ENCODE results near the gene TNS1.

DNA sequence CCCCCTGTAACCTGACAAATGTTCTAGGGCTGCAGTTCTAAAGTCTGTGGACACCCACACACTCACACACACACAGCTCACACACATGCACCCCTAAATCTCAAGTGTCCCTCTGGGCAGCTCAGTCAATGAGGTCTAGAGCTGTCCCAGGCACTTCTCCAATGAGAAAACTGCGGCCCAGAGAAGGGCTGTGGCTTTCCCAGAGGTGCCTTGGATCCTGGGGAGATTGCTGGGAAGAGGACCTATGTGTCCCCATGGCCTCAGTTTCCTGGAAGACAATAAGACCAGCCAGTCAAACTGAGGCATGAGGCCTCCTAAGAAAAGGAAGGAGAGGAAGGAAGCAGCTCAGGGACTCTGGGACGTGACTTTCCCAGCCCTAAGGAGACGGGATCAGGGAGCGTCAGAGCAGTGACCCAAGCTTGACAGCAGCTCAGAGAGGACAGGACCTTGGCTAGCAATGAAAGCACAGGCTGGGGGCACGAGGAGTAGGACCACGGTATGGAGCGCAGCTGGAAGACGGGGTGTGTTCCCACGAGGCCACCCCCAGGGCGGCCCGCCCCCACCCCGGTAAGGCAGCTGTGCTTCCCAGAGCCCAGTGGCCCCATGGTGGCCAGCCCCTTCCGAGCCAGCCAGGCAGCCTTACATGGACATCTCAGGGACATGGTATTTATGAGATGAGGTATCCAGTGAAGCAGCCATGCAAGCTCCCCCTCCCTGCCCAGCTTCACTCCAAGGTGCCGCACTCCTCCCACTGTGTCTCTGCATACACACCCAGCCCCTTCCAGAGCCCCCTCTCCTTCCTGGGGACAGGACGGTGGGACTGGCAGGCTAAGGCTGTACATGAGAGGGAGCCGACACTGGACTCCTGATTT lies 46.0 kb downstream of the TNS1 start:
- TF ChIP-seq, protein P1, sequence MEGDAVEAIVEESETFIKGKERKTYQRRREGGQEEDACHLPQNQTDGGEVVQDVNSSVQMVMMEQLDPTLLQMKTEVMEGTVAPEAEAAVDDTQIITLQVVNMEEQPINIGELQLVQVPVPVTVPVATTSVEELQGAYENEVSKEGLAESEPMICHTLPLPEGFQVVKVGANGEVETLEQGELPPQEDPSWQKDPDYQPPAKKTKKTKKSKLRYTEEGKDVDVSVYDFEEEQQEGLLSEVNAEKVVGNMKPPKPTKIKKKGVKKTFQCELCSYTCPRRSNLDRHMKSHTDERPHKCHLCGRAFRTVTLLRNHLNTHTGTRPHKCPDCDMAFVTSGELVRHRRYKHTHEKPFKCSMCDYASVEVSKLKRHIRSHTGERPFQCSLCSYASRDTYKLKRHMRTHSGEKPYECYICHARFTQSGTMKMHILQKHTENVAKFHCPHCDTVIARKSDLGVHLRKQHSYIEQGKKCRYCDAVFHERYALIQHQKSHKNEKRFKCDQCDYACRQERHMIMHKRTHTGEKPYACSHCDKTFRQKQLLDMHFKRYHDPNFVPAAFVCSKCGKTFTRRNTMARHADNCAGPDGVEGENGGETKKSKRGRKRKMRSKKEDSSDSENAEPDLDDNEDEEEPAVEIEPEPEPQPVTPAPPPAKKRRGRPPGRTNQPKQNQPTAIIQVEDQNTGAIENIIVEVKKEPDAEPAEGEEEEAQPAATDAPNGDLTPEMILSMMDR (IDR thresholded peaks at IDR 0.05) = no peak
- no peak for TF ChIP-seq TAF1 (IDR thresholded peaks at IDR 0.05; ENCODE audit: borderline replicate concordance, low read depth, low read length)
- no peak for TF ChIP-seq RXRA (IDR thresholded peaks at IDR 0.05; ENCODE audit: borderline replicate concordance, low read depth)
- no peak for TF ChIP-seq RAD21 (IDR thresholded peaks at IDR 0.05; ENCODE audit: low read length)
